ENCODE results near the gene DPH3.

The DPH3 gene

GRCh38 chr3:16253601-16254000 is 11.1 kb downstream of the DPH3 start:
- DNase-seq, result no peak

GRCh38 chr3:16252988-16253387 is 11.8 kb downstream of the DPH3 start:
- DNase-seq, result no peak

GRCh38 chr3:16252243-16252978 is 12.3 kb downstream of the DPH3 start:
- no peak for DNase-seq

GRCh38 chr3:16251316-16252085 is 13.2 kb downstream of the DPH3 start:
- no peak for DNase-seq

- DNase-seq, result no peak
These were observed 14.9 kb downstream of the DPH3 start for GRCh38 chr3:16249886-16250285.

- no peak for DNase-seq
These were observed 15.4 kb downstream of the DPH3 start for GRCh38 chr3:16249336-16249735.

- DNase-seq, result no peak
These were observed 16.2 kb downstream of the DPH3 start for GRCh38 chr3:16248556-16248955.

GRCh38 chr3:16247282-16248061 is 17.3 kb downstream of the DPH3 start:
- peak; percentile 20 for DNase-seq

GRCh38 chr3:16245609-16246008 is 19.1 kb downstream of the DPH3 start:
- no peak for DNase-seq

- no peak for DNase-seq
These were observed 20.8 kb downstream of the DPH3 start for GRCh38 chr3:16243706-16244490.

- no peak for DNase-seq
These were observed 22.6 kb downstream of the DPH3 start for GRCh38 chr3:16242177-16242576.

- no peak for DNase-seq
These were observed 23.5 kb downstream of the DPH3 start for GRCh38 chr3:16241225-16241624.

GRCh38 chr3:16240229-16241023 is 24.3 kb downstream of the DPH3 start:
- DNase-seq, result no peak

GRCh38 chr3:16239780-16240179 is 25.0 kb downstream of the DPH3 start:
- DNase-seq, result no peak

- DNase-seq, result no peak
These were observed 25.5 kb downstream of the DPH3 start for GRCh38 chr3:16239086-16239770.

GRCh38 chr3:16236856-16237393 is 27.8 kb downstream of the DPH3 start:
- no peak for DNase-seq

- DNase-seq, result no peak
These were observed 28.6 kb downstream of the DPH3 start for GRCh38 chr3:16236030-16236639.

- no peak for DNase-seq
These were observed 30.5 kb downstream of the DPH3 start for GRCh38 chr3:16234281-16234680.

GRCh38 chr3:16233806-16234205 is 30.9 kb downstream of the DPH3 start:
- DNase-seq, result no peak

- no peak for DNase-seq
These were observed 32.8 kb downstream of the DPH3 start for GRCh38 chr3:16231983-16232382.

- no peak for DNase-seq
These were observed 35.1 kb downstream of the DPH3 start for GRCh38 chr3:16229681-16230080.
